Esophagus squamous epithelium (tissue), 4 donors: ENCODE results near the gene RXFP3.

Source experiments
- CTCF ChIP-seq, 6 experiments: fragments of 450-650 bp in 4 of 6; fragments of 200-600 bp in 2 of 6; sonication (generic) in 2 of 6; IDR thresholded peaks; one replicate each; pipeline ENCODE4 v1.5.1; 2016 to 2019; ENCODE audit warnings: antibody characterized with exemption in 6 of 6, mild to moderate bottlenecking in 4 of 6, moderate library complexity in 4 of 6
- POLR2A ChIP-seq, 4 donors: fragments of 450-650 bp; IDR thresholded peaks; one replicate each; pipeline ENCODE4 v1.6.1; 2017; ENCODE audit warnings: antibody characterized with exemption in 4 of 4, mild to moderate bottlenecking in 4 of 4, moderate library complexity in 3 of 4

DNA sequence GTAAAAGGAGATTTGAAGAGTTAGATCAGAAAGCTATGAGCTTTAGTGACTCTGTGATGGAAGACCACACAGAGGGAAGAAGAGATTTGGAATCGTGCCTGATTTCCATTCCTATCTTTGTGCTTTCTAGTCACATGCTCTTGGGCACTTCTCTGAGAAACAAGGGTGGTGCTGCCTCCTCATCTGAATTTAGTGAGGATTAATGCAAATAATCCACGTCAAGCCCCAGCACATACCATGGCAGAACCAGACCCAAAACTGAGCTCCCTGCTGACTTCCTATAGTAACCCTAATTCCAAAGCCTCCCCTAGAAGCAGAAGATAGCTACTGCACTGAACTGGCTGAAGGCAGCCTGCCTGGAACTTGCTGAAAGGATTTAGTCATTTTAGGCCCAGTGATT lies 30.6 kb downstream of the RXFP3 start:
- no peak for TF ChIP-seq CTCF (IDR thresholded peaks at IDR 0.05)
- TF ChIP-seq POLR2A (IDR thresholded peaks at IDR 0.05): no peak
